ENCODE measurements around the gene MTF1.
"Not testable (repeated sequence)": the region's sequence is repeated elsewhere in the genome, so short reads cannot be mapped to it uniquely, and the experiment has no call there.

MTF1 gene

GRCh38 chr1:37795340-37796125 lies 63.9 kb downstream of the MTF1 start:
- DNase-seq (ENCODE audit: insufficient read length, low spot score) (peak; percentile 56), FAIRE-seq (no peak)

- no peak for FAIRE-seq
- DNase-seq (ENCODE audit: insufficient read length, low spot score), result peak; percentile 43
These were observed 64.7 kb downstream of the MTF1 start for GRCh38 chr1:37794372-37795339.

GRCh38 chr1:37793773-37794371 lies 65.5 kb downstream of the MTF1 start, which contains the start of gene MANEAL:
Gene MANEAL (plus strand): TSS chr1:37793847. CDS start chr1:37794183, 336 bp downstream.
- peak; percentile 81 for DNase-seq (ENCODE audit: insufficient read length, low spot score)
- FAIRE-seq, result no peak

GRCh38 chr1:37792943-37793686 lies 66.3 kb downstream of the MTF1 start:
- DNase-seq (ENCODE audit: insufficient read length, low spot score), result no peak
- no peak for FAIRE-seq

- DNase-seq (ENCODE audit: insufficient read length, low spot score), result no peak
- FAIRE-seq, result no peak
These were observed 76.9 kb downstream of the MTF1 start for GRCh38 chr1:37782491-37782890.

GRCh38 chr1:37778654-37779053 lies 80.7 kb downstream of the MTF1 start:
- DNase-seq (ENCODE audit: insufficient read length, low spot score), result no peak
- no peak for FAIRE-seq

- DNase-seq (ENCODE audit: insufficient read length, low spot score) (no peak), FAIRE-seq (no peak)
These were observed 82.4 kb downstream of the MTF1 start for GRCh38 chr1:37776946-37777516.

GRCh38 chr1:37771440-37771839 lies 88.0 kb downstream of the MTF1 start:
- not testable (repeated sequence) for DNase-seq (ENCODE audit: insufficient read length, low spot score); FAIRE-seq

GRCh38 chr1:37767488-37767887 lies 91.9 kb downstream of the MTF1 start:
- FAIRE-seq (no peak), DNase-seq (ENCODE audit: insufficient read length, low spot score) (no peak)

GRCh38 chr1:37765916-37766664 lies 93.3 kb downstream of the MTF1 start:
- no peak for FAIRE-seq
- no peak for DNase-seq (ENCODE audit: insufficient read length, low spot score)

- DNase-seq (ENCODE audit: insufficient read length, low spot score), result no peak
- no peak for FAIRE-seq
These were observed 94.4 kb downstream of the MTF1 start, which contains the start of gene EPHA10 for GRCh38 chr1:37764888-37765441. Gene EPHA10 (minus strand): TSS chr1:37765120. CDS start chr1:37765066, 54 bp downstream.

- no peak for DNase-seq (ENCODE audit: insufficient read length, low spot score)
- no peak for FAIRE-seq
These were observed 95.0 kb downstream of the MTF1 start for GRCh38 chr1:37764414-37764825.

GRCh38 chr1:37763791-37764413 lies 95.5 kb downstream of the MTF1 start:
- DNase-seq (ENCODE audit: insufficient read length, low spot score) (no peak), FAIRE-seq (no peak)

GRCh38 chr1:37762516-37762915 lies 96.9 kb downstream of the MTF1 start:
- FAIRE-seq (no peak), DNase-seq (ENCODE audit: insufficient read length, low spot score) (no peak)

- FAIRE-seq, result no peak
- no peak for DNase-seq (ENCODE audit: insufficient read length, low spot score)
These were observed 97.8 kb downstream of the MTF1 start for GRCh38 chr1:37761416-37762095.

Data from GM19239 (cell line).